Measurements from ENCODE around the gene SLC24A1.

SLC24A1 gene

GRCh38 chr15:65618560-65619109, 3.1 kb upstream of the SLC24A1 start:
- DNase-seq (ENCODE audit: low spot score), result no peak

- DNase-seq (ENCODE audit: low spot score), result no peak
Measured at GRCh38 chr15:65619626-65620290, 2.0 kb upstream of the SLC24A1 start.

- no peak for DNase-seq (ENCODE audit: low spot score)
Measured at GRCh38 chr15:65620833-65621232, 905 bp upstream of the SLC24A1 start.

GRCh38 chr15:65623103-65623502, 1.4 kb downstream of the SLC24A1 start:
- DNase-seq (ENCODE audit: low spot score), result no peak

DNA sequence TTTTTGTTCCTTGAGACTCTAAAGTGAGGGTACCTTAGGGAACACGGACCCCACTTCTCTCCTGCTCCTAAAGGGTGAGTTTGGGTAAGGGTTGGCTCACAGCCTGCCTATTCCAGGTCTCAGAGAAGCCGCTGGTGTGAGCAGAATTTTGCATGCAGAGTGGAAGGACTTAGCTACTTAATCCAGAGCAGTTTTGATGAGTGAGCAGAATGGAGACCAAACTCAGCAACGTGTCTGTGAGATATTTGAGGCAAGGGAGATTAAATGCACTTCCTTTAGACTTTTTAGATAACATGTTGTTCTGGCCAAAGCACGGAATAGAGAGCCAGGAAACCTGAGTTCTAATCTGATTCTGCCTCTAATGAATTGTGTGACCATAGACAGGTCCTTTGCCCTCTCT, 5.1 kb downstream of the SLC24A1 start:
- DNase-seq (ENCODE audit: low spot score), result no peak

- no peak for DNase-seq (ENCODE audit: low spot score)
Measured at GRCh38 chr15:65629548-65629947, 7.8 kb downstream of the SLC24A1 start.

DNA sequence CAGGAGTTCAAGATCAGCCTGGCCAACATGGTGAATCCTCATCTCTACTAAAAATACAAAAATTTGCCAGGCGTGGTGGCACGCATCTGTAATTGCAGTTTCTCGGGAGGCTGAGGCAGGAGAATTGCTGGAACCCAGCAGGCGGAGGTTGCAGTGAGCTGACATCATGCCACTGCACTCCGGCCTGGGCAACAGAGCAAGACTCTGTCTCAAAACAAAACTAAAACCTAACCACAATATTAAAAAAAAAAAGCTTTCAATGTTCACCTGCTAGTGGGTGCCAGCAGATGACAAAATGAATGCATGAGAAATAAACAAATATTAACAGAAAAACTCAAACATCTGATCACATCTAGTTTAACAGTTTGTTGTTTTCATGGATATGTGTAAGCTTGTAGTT, 9.0 kb downstream of the SLC24A1 start:
- DNase-seq (ENCODE audit: low spot score), result peak; percentile 53

DNA sequence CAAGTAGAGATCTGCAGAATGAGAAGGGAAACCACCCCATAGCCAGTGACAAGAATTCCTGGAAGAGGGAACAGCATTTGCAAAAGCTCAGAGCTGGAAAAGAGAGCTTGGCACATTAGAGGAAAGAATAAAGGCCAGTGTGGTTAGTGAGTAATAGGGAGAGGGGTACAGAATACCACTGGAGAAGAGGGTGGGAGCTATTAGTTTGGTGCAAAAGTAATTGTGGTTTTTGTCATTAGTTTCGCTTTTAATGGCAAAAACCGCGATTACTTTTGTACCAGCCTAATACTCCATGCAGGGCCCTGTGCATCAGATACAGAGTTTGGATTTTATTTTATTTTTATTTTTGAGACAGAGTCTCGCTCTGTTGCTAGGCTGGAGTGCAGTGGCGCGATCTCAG, 9.8 kb downstream of the SLC24A1 start:
- DNase-seq (ENCODE audit: low spot score), result peak; percentile 39

DNA sequence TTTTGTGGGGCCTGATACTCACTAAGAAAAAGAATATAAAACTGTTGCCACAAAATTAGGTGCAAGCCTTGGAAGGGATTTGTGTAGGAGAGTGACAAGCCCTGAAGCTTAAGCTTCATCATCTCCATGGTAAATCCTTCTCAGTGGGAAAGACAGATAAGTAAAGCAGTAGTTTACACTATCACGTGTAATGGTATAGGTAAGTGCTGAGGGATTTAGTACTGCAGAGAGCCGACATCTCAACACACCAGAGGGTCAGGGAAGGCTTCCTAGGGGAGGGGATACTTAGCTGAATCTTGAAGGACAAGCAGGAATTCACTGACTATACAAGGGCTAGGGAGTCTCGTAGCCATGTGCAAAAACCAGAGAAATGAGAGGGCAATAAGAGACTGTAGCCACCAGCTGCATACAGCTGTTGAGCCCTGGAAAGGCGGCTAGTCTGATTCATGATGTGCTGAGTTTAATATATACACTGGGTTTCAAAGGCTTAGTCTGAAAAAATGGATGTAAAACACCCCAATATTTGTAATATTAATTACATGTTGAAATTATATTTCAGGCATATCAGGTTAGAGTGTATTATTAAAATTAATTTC, 11.1 kb downstream of the SLC24A1 start:
- no peak for DNase-seq (ENCODE audit: low spot score)

- DNase-seq (ENCODE audit: low spot score), result no peak
Measured at GRCh38 chr15:65633752-65634151, 12.0 kb downstream of the SLC24A1 start.

DNA sequence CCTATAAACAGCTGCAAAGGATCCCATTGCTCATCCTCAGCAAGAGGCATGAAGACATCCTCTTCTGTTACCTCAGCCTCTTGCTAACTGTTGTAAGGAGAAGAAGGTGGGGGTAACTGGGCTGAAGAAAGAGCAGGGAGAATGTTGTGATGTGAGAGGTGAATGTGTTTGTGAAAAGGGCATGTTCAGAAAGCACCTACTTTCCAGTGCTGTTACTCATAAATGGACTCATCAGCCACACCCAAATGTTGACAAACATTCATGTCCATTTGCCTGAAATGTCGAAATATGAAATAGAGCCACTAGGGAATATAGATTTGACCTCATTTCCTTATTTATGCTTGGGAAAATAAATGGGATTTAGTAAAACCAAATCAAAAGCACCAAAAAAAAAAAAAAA, 12.6 kb downstream of the SLC24A1 start:
- DNase-seq (ENCODE audit: low spot score), result no peak

DNA sequence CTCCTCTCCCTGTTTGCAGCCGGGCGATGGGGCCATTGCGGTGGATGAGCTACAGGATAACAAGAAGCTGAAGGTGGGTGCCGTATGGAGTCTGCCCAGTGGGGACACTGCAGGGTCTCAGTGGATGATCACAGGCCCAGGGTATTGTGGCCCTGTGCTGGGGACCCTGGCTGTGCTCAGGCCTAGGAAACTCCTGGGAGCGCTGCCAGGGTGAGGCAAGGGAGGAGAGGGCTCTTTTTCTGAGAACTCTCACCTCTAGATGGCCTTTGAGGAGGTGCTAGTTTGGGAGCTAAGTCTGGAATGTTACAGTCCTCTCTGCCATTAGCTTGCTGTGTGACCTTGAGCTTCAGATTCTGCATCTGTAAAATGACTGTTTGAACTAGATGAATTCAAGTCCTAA, 16.4 kb downstream of the SLC24A1 start:
- no peak for DNase-seq (ENCODE audit: low spot score)

DNA sequence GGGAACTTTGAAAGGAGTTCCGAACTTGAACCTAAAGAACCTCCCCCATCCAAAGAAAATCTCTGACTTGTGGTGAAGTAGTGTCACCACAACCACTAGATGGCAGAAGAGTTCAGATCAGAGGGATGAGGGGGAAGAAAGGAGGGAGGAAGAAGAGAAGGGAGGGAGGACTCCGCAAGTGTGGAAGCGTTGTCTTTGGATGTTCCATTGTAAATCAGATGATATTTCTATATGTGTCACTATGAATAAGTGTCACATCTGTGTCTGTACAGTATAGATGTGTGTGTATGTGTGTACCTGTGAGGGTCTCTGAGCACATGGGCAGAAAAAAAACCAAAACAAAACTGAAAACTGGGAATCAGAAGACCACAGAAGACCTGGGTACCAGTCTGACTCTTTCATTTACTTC, 16.9 kb downstream of the SLC24A1 start:
- DNase-seq (ENCODE audit: low spot score), result peak; percentile 81

DNA sequence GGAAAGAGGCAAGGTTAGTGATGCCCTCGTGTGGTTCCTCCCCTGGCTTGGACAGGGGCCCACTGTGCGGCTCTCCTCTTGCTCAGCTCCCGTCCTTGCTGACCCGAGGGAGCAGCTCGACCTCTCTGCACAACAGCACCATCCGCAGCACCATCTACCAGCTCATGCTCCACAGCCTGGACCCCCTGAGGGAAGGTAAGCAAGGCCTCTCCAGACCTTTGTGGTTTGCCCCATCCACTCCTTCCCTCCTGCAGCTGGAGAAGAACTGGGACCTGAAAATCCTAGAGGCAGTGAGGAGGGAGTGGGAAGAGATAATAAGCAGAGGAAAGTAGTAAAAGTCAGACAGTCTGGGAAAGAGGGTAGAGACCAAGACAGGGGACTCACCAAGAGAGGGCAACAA, 17.8 kb downstream of the SLC24A1 start:
- DNase-seq (ENCODE audit: low spot score), result no peak

DNA sequence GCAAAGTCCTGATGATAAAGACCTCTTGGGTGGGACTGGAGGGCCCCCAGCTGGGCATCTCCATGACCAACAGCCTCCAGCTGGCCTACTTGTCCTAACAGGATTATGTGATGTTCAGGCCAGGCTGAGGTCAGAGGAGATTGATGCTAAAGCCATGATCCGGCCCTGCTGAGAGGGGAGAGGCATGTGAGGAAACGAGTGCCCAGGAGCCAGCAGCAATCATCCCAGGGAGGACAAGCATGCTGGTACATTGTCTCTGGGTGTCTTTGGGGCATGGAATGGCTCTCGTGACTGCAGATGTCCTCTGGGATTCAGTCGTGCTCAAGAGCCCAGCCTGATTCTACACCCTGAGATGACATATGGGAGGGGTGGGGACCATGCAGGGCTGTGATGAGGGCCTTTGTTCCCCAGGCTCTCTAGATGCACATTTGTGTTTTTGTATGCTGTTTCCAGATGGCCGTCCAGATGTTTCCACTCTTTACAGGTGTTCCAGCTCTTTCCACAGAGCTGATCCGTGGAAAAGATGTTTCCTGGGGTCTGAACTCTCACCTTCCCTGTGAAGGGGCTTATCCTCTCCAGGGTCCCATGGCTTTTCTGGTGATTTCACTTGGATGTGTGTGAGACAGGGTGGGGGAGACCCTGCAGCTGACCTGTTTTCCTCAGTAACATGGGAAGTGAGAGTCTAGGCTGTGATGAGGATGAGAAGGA, 20.2 kb downstream of the SLC24A1 start:
- DNase-seq (ENCODE audit: low spot score), result no peak

- DNase-seq (ENCODE audit: low spot score), result no peak
Measured at GRCh38 chr15:65642594-65642993, 20.9 kb downstream of the SLC24A1 start.

DNA sequence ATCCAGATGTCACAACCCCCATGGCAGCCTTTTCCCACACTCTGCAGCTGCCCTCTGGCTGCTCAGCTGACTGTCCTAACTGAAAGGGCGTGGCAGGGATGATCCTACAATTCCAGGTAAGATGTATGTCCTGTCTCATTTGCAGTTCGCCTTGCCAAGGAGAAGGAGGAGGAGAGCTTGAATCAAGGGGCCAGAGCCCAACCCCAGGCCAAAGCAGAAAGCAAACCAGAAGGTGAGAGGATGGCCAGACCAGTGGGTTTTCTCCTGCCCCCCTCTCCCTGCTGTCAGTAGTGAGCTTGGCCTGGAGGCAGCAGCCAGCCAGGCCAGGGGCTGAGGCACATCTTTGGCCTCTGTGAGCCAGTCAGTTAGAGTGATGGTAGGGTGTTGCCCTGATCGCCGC, 22.5 kb downstream of the SLC24A1 start:
- no peak for DNase-seq (ENCODE audit: low spot score)

DNA sequence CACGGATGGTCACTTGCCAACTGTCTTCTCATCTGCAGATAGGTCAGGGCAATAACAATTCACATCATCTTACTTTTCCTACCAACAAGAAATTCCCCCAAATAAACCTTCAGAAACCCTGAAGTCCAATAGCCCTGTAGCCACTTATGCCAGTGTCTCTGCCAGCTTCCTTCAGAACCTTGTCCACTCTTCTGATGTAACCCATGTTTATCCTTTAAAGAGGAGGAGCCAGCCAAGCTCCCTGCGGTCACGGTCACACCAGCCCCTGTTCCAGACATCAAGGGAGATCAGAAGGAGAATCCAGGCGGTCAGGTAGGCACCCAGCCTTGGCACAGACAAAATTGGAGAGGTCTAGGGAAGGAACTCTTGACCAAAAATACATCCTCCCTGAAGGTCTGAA, 23.7 kb downstream of the SLC24A1 start:
- no peak for DNase-seq (ENCODE audit: low spot score)

DNA sequence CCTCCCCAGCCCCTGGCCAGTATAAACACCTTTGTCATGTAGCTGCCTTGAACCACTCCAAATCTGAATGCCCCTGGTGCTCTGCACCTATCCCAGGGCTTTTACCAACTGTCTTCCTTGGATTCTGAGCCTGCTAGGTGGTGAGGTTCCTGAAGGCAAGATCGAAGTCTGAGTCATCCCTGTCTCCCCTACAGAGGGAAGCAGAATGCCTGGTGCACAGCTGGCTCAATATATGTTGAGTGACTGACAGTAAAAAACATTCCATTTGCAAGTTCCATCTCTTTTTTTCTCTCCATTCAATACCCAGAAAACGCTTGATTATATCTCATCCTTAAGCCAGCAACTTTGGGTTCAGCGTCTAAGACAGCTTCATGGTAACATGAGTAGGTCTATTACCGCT, 24.7 kb downstream of the SLC24A1 start:
- DNase-seq (ENCODE audit: low spot score), result no peak

DNA sequence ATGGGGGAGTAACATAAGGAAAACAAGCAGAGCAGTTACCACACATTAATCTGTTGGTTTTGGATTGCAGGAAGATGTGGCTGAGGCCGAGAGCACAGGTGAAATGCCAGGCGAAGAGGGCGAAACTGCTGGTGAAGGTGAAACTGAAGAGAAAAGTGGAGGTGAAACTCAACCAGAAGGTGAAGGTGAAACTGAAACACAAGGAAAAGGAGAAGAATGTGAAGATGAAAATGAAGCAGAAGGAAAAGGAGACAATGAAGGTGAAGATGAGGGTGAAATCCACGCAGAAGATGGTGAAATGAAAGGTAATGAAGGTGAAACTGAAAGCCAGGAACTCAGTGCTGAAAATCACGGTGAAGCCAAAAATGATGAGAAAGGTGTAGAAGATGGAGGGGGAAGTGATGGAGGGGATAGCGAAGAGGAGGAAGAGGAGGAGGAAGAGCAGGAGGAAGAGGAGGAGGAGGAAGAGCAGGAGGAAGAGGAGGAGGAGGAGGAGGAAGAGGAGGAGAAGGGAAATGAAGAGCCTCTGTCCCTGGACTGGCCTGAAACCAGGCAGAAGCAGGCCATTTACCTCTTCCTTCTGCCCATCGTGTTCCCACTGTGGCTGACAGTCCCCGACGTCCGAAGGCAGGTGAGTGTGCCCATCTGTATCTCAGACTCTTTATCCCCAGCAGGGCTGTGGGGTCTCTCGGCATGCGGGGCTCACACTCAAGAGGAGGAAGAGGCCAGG, 28.7 kb downstream of the SLC24A1 start:
- DNase-seq (ENCODE audit: low spot score), result no peak

DNA sequence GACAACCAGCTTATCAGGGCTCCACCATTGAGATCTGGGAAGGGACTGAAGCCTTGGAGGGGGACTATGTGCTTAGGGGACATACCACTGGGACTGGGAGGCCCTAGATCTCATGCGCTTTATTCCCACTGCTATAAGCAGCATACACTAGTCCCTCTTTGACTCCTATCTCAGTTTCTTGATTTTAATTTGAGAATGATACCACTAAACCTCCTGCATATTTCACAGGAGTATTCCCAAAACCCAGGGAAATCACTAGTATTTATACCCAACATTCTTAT, 29.2 kb downstream of the SLC24A1 start:
- DNase-seq (ENCODE audit: low spot score), result no peak

- no peak for DNase-seq (ENCODE audit: low spot score)
Measured at GRCh38 chr15:65651831-65652749, 30.4 kb downstream of the SLC24A1 start.
